Measurements from ENCODE around the gene PRR5. TPM values are rescaled to one million over a fixed set of nuclear protein-coding genes. Genes with fewer than 3 reads are reported as not detected.

Gene PRR5
- polyA plus RNA-seq, 1 experiment = 12.9 TPM

DNA sequence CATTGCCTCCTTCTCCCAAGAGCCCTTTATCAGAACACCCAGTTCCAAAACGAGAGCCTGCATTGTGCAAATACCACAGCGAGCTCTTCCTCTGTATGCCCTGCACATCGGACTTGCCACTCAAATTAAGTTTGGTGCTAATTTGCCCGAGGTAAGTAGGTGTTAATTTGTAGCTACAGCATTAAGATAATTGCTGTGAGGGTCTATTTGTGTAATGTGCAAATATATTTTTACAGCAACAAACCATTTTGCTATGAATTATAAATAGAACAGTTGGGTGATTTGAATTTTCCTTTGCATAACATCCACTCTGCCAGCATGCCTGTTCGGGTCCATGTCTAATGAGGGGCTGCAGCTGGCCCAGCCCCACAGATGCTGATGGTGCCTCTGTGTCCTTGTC, 58.5 kb downstream of the PRR5 start:
- DNase-seq (ENCODE audit: low read depth, low spot score) = no peak
- TF ChIP-seq, protein P1, sequence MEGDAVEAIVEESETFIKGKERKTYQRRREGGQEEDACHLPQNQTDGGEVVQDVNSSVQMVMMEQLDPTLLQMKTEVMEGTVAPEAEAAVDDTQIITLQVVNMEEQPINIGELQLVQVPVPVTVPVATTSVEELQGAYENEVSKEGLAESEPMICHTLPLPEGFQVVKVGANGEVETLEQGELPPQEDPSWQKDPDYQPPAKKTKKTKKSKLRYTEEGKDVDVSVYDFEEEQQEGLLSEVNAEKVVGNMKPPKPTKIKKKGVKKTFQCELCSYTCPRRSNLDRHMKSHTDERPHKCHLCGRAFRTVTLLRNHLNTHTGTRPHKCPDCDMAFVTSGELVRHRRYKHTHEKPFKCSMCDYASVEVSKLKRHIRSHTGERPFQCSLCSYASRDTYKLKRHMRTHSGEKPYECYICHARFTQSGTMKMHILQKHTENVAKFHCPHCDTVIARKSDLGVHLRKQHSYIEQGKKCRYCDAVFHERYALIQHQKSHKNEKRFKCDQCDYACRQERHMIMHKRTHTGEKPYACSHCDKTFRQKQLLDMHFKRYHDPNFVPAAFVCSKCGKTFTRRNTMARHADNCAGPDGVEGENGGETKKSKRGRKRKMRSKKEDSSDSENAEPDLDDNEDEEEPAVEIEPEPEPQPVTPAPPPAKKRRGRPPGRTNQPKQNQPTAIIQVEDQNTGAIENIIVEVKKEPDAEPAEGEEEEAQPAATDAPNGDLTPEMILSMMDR (IDR thresholded peaks at IDR 0.05; ENCODE audit: low read depth, low read length) = no peak
- ChIA-PET POLR2A (no interaction called here), CTCF (no interaction called here)
- H3K9me3 ChIP-seq (ENCODE audit: control insufficient read depth, insufficient read depth, low read length) = no peaks in the 10 kb centered on the region; the same call in 1 of the 2 replicates
- H3K27me3 ChIP-seq (ENCODE audit: control insufficient read depth, insufficient read depth, low read length) = peaks cover 31% of the 10 kb centered on the region
- no peak overlapping the region for H3K4me3 ChIP-seq (ENCODE audit: low read depth, low read length)
- no peak overlapping the region for H3K27ac ChIP-seq (ENCODE audit: low read depth, low read length)

DNA sequence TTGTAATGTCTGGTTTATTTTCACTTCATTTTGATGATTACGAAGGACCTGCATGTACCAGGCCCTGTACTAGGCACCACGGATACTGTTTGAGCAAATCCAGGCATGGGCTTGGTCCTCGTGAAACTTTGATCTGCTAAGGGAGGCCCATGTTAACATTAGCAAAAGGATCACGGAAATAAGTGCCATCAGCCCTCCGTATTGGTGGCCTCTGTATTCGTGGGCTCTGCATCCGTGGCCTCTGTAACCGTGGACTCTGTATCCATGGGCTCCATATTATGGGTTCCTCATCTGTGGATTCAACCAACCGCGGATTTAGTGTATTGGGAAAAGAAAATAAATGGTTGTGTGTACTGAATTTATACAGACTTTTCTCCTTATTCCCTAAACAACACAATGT, 59.0 kb downstream of the PRR5 start:
- no peak overlapping the region for H3K4me3 ChIP-seq (ENCODE audit: low read depth, low read length)
- TF ChIP-seq, protein P1 (IDR thresholded peaks at IDR 0.05; ENCODE audit: low read depth, low read length) = no peak
- no peak for DNase-seq (ENCODE audit: low read depth, low spot score)
- no peak overlapping the region for H3K27ac ChIP-seq (ENCODE audit: low read depth, low read length)
- CTCF ChIA-PET = no interaction called here
- no peaks in the 10 kb centered on the region; the same call in 1 of the 2 replicates for H3K9me3 ChIP-seq (ENCODE audit: control insufficient read depth, insufficient read depth, low read length)
- POLR2A ChIA-PET = no interaction called here
- H3K27me3 ChIP-seq (ENCODE audit: control insufficient read depth, insufficient read depth, low read length) = peaks cover 35% of the 10 kb centered on the region

DNA sequence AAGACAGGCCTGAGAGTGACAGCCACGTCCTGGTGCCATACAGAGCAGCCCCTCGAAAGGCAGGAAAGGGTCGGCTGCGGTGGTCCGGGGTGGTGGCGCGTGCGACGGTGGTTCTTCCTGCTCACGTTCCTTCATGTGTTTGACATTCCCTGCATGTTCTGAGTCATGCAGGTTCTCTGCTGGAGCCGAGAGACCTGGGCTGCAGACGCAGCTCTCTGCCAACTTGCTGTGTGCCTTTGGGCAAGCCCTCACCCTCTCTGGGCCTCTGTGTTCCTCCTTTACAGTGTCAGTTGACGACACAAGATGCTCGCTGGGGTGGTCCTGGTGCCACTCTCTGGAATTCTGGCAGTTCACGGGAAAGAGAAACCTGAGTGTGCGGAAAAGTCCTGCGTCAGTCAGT, 62.4 kb downstream of the PRR5 start:
- H3K9me3 ChIP-seq (ENCODE audit: control insufficient read depth, insufficient read depth, low read length) = no peaks in the 10 kb centered on the region; the same call in 1 of the 2 replicates
- POLR2A ChIA-PET = no interaction called here
- no peak overlapping the region for H3K4me3 ChIP-seq (ENCODE audit: low read depth, low read length)
- no peak for DNase-seq (ENCODE audit: low read depth, low spot score)
- CTCF ChIA-PET = no interaction called here
- TF ChIP-seq, protein P1 (IDR thresholded peaks at IDR 0.05; ENCODE audit: low read depth, low read length) = no peak
- no peak overlapping the region for H3K27ac ChIP-seq (ENCODE audit: low read depth, low read length)
- peaks cover 39% of the 10 kb centered on the region for H3K27me3 ChIP-seq (ENCODE audit: control insufficient read depth, insufficient read depth, low read length)

DNA sequence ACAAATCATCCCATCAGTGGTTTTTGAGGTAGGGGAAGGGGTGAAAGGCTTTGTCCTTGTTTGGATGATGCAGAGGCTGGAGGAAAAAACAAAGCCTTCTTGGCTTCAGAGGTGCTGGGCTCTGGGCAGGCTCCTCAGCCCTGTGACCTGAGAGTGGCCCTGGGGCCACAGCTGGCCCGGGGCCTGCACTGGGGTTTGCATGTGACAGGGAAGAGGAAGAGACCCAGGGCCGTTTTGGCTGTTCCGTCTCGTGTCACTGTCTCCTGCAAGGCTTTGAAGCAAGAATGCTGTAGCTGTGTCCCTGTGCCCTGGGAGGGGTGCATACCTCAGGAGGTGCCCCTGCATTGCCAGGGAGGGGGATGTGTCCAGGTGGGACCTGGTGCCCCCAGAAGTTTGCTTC, 63.0 kb downstream of the PRR5 start:
- ChIA-PET CTCF (no interaction called here), POLR2A (no interaction called here)
- TF ChIP-seq, protein P1 (IDR thresholded peaks at IDR 0.05; ENCODE audit: low read depth, low read length) = no peak
- Histone ChIP-seq H3K4me3 (ENCODE audit: low read depth, low read length) (no peak overlapping the region), H3K9me3 (ENCODE audit: control insufficient read depth, insufficient read depth, low read length) (peaks cover 4% of the 10 kb centered on the region), H3K27me3 (ENCODE audit: control insufficient read depth, insufficient read depth, low read length) (peaks cover 36% of the 10 kb centered on the region), H3K27ac (ENCODE audit: low read depth, low read length) (no peak overlapping the region)
- DNase-seq (ENCODE audit: low read depth, low spot score) = no peak

DNA sequence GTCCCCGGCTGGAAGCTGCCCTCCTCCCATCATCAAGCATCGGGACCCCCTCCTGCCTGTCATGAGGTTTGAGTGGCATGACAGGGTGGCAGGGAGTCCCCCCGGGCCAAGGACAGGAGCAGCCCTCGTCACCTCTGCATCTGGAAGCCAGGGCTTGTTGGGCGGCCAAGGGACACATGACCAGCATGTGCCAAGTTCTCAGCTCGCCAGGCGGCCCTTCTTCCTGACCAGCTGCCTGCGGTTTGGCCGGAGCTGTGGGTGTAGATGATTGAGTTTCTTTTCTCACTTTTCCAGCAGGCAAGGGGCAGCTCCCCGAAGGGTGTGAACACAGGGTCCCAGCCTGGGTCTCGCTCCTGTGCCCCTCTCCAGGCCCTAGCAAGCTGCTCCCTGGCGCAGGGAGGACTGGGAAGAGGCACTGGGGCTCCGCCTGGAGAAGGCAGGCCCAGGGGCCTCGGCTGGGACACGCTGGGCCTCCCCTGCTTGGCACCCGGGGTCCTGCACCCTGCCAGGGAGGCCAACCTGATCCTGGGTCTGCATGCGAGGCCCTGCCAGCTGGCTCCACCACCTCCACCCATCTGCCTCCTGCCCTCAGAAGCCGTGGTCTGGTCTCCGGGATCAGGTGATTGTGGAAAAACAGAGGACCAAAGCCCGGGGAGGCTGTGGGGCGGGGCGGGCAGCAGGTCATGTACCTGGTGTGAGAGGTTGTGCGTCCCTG, 63.7 kb downstream of the PRR5 start:
- ChIA-PET CTCF (no interaction called here), POLR2A (no interaction called here)
- TF ChIP-seq, protein P1 (IDR thresholded peaks at IDR 0.05; ENCODE audit: low read depth, low read length) = no peak
- peaks cover 34% of the 10 kb centered on the region for H3K27me3 ChIP-seq (ENCODE audit: control insufficient read depth, insufficient read depth, low read length)
- H3K9me3 ChIP-seq (ENCODE audit: control insufficient read depth, insufficient read depth, low read length) = peaks cover 4% of the 10 kb centered on the region
- no peak for DNase-seq (ENCODE audit: low read depth, low spot score)
- H3K27ac ChIP-seq (ENCODE audit: low read depth, low read length) = no peak overlapping the region
- no peak overlapping the region for H3K4me3 ChIP-seq (ENCODE audit: low read depth, low read length)

All from AG04450 (cell line).